Measurements from ENCODE around the gene ACOX3.

DNA sequence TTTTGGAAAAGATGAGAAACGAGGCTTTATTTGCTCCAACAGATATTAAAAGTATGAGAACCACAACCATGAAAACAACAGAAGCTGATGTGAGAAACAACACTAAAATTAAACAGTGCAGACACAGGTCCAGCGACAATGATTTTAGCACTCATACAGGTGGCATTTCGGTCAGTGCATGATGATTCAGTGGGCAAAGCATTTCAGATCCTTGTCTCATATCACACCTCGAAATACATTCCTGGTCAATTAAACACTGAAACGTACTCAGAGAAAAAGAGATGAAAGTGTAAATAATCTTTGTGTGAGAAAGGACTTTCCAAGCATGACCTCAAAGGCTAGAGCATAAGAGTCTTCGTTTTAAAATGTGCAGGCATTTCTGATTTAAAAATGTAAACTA is 85.2 kb downstream of the ACOX3 start:
- TF ChIP-seq EZH2phosphoT487 (IDR thresholded peaks at IDR 0.05; ENCODE audit: borderline replicate concordance, low read depth, low read length) (no peak), CTCF (conservative IDR thresholded peaks at IDR 0.05; ENCODE audit: low read length) (no peak)

Measured in OCI-LY7 (cell line).